GM23338 (cell line): Measurements from ENCODE around the gene PGGHG. TPM values are rescaled to one million over a fixed set of nuclear protein-coding genes. Genes with fewer than 3 reads are reported as not detected.

Experiments used
- CREB1 ChIP-seq: fragments of 250-450 bp; sonication (Bioruptor Pico); IDR thresholded peaks from 2 replicates; pipeline ENCODE4 v1.5.0; 2020; ENCODE audit warnings: low read depth, mild to moderate bottlenecking, moderate library complexity
- CTCF ChIP-seq, 2 experiments: fragments of 200-600 bp in 1 of 2; sonication (generic) in 1 of 2; conservative IDR thresholded peaks; 2 replicates each; pipeline versions ENCODE4 v1.5.1 to v1.6.1; 2016 to 2017; ENCODE audit warnings: antibody characterized with exemption in 2 of 2, low read depth in 2 of 2, mild to moderate bottlenecking in 2 of 2, moderate library complexity in 1 of 2
- ETS1 ChIP-seq: IDR thresholded peaks from 2 replicates; pipeline ENCODE4 v1.6.1; 2016; ENCODE audit warnings: antibody characterized with exemption
- EZH2phosphoT487 ChIP-seq: fragments of 200-600 bp; sonication (generic); IDR thresholded peaks from one replicate; pipeline ENCODE4 v1.8.1; 2018; ENCODE audit warnings: antibody characterized with exemption; ENCODE audit not compliant: unreplicated experiment
- JUNB ChIP-seq: IDR thresholded peaks from one replicate; pipeline ENCODE4 v1.6.1; 2016; ENCODE audit warnings: antibody characterized with exemption; ENCODE audit not compliant: unreplicated experiment
- NANOG ChIP-seq: IDR thresholded peaks from 2 replicates; pipeline ENCODE4 v1.6.1; 2016; ENCODE audit warnings: antibody characterized with exemption, borderline replicate concordance
- POLR2AphosphoS5 ChIP-seq: IDR thresholded peaks from 2 replicates; pipeline ENCODE4 v1.6.1; 2016; ENCODE audit warnings: antibody characterized with exemption, low read depth
- REST ChIP-seq: IDR thresholded peaks from one replicate; pipeline ENCODE4 v1.6.1; 2018; ENCODE audit warnings: antibody characterized with exemption; ENCODE audit not compliant: unreplicated experiment
- ZNF114 ChIP-seq: fragments of 250-450 bp; sonication (Bioruptor Pico); IDR thresholded peaks from 2 replicates; pipeline ENCODE4 v1.5.0; 2020; ENCODE audit warnings: mild to moderate bottlenecking, moderate library complexity
- ZNF462 ChIP-seq: fragments of 250-450 bp; sonication (Bioruptor Pico); IDR thresholded peaks from 2 replicates; pipeline ENCODE4 v1.5.0; 2020; ENCODE audit warnings: mild to moderate bottlenecking, moderate library complexity
- polyA plus RNA-seq: library from polyadenylated mRNA; unstranded; fragments of >200 nt; fragmentation: Nextera tagmentation; extraction: Ambion mirVana; gene quantifications from 2 replicates; pipeline ENCODE4 v1.2.1, GENCODE V29; 2016
- total RNA-seq: library from RNA; depleted of rRNA; stranded (reverse); fragments of >200 nt; shearing (Covaris generic); gene quantifications from 2 replicates; pipeline ENCODE4 v1.2.3, GENCODE V29; 2014

PGGHG gene
- total and polyA plus RNA-seq, 2 experiments from 2014 or later = 24.9 to 55.8 TPM

- no peak for TF ChIP-seq ZNF462 (CRISPR knock-in tag)
- no peak for TF ChIP-seq POLR2AphosphoS5
- no peak for TF ChIP-seq CREB1
- TF ChIP-seq ZNF114 (CRISPR knock-in tag) = no peak
- TF ChIP-seq JUNB = no peak
- no peak for TF ChIP-seq NANOG
- no peak for TF ChIP-seq EZH2phosphoT487
- TF ChIP-seq ETS1 = no peak
- no peak for TF ChIP-seq CTCF (conservative IDR thresholded peaks at IDR 0.05; ENCODE audit: low read depth in 2 of 2)
- no peak for TF ChIP-seq REST
These were observed 41.4 kb downstream of the PGGHG start (continued) for GRCh38 chr11:330307-330693.
